HG03066 (cell line): ENCODE data around the gene AP1G1.
A peak's percentile ranks its signal among the peaks of the same experiment; 100 is the strongest.
"Not testable (repeated sequence)": the region's sequence is repeated elsewhere in the genome, so short reads cannot be mapped to it uniquely, and the experiment has no call there.

Experiments used
- ATAC-seq: cut with Tn5 transposase; IDR thresholded peaks from one replicate; pipeline ENCODE4 v1.9.1; 2021; ENCODE audit warnings: low read depth; ENCODE audit not compliant: unreplicated experiment

AP1G1 gene

DNA sequence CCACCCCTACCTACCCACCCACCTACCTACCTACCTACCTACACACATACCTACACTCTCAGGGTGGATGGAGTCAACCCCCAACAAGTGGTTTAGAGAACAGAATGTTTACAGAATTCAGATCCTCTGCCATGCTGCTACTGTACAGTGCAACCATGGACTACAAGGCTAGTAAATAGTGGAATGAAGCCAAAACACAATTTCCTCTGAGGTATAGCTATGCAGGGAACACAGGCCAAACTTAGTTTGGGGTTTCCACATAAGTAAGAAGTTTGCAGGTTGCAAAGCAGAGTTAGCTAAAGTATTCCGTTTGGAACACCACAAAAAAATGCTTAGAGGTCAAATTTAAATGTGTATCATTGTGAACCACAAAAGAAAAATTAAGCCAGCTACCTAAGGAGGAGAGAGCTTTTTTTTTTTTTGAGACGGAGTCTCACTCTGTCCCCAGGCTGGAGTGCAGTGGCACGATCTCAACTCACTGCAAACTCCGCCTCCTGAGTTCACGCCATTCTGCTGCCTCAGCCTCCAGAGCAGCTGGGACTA is 2.7 kb upstream of the AP1G1 start:
- ATAC-seq: no peak

DNA sequence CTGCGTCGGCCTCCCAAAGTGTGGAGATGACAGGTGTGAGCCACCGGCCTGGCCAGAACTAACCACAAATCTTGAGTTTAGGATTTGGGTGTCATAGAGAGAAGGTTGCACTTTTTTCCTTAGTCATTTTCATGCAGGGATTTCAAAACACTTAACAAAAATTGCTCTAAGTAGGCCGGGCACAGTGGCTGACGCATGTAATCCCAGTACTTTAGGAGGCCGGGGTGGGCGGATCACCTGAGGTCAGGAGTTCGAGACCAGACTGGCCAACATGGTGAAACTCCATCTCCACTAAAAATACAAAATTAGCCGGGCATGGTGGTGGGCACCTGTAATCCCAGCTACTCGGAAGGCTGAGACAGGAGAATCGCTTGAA is 1.5 kb upstream of the AP1G1 start:
- not testable (repeated sequence) for ATAC-seq

DNA sequence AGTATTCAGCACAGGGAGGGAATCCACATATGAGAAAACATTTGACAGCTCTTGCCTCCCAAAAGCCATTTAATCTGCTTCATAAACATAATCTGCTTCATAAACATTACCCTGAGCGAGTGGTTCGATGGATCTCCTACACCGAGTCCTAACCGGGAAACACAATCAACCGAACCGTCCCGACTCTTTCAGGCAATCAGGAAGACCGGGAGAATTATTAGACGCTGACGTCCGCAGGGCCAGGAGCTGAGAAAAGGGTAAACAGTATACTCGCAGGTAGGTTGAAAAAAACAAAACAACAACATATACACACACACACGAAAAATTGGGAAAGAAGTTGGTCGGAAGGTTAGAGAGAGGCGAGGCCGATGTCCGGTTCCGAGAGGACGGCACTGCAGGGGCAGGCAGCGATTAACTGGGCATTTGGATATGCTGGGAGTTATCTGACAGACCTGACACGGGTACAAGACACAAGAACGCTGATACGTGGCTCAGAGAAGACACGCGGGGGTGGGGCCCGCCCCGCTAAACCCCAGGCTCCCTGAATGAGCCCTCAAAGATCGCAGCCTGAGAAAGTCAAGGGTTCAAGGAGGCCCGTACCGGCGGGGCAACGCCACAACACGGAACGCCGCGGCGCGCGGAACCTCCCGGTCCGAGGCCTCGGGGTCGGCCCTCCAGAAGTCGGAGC is 585 bp downstream of the AP1G1 start:
- peak; percentile 37 for ATAC-seq

DNA sequence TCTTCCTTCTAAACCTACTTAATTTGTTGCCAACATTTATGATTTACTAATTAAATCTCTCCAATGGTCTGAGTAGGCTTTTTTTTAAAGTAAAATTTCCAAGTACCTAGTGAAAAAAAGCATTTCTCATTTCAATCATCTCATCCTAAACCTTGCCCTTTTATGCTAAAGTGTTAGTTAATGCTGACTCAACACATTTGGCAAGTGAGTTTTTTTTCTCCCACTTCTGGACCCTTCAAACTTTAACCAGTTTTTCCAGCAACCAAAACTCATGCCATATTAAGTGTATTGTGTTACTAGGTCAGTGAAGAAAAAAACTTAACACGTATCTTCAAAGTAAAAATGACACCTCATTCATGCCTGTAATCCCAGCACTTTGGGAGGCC is 5.3 kb downstream of the AP1G1 start:
- ATAC-seq: no peak

DNA sequence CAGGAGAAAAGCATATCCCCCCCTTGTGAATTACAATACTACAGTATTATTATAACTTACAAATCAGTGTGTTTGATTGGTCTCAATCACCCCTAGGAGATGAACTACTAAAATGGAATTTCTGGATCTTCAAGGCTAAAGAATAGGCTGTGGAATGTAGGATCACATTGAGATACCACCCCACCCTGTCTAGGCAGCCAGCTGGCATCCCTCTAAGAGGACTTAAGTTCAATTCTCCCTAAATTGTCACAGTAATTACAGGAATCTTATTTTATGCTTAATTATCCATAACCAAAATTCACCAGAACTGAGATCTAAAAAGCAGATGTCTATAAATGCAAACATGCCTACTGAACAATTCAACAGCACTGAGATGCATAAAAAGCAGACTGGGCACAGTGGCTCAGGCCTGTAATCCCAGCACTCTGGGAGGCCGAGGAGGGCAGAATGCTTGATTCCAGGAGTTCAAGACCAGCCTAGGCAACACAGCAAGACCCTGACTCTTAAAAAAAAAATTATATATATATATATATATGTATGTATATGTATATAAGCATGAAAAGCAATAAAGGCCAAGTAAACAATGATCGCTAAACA is 12.0 kb downstream of the AP1G1 start:
- ATAC-seq: no peak

DNA sequence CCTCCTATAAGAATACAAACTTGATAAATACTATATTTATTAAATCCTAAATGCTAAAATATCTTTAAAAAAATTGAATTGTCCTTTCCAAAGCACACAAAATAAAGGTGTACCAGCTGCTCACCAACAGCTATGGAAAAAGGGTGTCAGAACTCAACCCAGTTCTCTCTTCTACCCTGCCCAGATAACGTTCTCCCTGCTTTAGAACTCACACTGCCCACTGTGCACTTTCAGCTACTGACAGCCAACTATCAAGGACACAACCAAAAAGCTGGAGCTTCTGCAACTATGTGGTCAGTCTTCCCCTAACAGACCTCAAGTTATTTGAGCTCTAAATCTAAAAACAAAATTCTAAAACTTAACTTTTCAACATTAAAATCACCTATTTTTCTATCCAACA is 13.7 kb downstream of the AP1G1 start:
- ATAC-seq: no peak

DNA sequence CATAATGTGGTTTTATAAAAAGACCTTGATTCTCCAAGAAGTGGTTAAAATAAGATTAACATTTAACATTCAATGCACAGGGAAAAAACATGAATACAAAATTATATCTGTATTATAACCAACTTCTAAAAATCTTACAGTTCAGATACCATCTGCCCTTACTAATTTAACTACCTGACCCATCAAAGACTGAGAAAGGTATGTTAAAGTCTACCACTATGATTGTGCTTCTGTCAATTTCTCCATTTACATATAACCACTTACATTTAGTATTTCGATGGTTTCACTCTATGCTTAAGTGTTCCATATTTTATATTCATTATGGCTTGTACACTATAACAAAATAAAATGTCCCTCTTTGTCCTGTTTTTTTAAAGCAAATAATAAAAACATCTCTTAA is 14.6 kb downstream of the AP1G1 start:
- no peak for ATAC-seq

DNA sequence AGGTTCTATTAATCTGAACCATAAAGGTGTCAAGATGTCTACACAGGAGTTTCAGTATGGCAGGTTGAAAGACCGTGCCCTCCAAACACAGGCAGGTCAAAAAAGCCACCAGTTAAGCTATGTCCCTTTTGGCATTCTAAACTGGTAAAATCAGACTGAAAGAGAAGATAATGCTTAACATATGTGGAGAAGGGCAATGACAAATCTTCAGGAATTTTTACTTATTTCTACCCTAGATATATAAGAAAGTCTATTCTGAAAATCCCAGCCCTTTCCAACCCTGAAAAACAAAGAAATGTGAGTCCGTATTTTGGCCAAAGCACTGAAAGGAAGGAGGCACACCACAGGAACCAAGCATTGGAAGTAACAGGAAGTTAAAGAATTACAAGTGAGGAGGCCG is 16.5 kb downstream of the AP1G1 start:
- ATAC-seq: no peak

DNA sequence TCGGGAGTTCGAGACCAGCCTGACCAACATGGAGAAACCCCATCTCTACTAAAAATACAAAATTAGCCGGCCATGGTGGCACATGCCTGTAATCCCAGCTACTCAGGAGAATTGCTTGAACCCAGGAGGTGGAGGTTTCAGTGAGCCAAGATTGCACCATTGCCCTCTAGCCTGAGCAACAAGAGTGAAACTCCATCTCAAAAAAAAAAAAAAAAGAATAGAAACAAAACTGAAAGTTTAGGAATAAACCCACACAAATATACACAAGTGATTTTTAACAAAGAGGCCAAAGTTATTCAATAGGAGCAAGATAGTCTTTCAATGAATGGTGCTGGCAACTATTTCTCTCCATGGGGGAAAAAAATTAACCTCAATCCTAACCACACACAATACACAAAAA is 18.3 kb downstream of the AP1G1 start:
- not testable (repeated sequence) for ATAC-seq

DNA sequence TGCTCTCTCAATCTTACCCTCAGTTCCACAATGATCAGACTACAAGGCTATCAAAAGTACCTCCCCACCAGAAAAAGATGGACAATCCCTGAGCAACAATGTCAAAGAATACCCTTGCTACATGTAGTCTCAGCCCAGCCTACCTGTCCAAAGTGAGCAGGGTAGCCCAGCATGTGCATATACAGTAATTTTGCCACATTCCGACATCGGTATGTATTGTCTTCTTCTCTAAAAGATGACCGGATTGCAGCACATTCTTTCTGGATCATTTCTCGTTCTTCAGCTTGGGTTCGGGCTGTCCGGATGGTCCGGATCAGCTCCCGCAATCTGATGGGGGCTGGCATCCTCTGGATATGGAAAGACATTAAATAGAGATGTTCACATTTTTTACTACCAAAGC is 19.5 kb downstream of the AP1G1 start:
- no peak for ATAC-seq

DNA sequence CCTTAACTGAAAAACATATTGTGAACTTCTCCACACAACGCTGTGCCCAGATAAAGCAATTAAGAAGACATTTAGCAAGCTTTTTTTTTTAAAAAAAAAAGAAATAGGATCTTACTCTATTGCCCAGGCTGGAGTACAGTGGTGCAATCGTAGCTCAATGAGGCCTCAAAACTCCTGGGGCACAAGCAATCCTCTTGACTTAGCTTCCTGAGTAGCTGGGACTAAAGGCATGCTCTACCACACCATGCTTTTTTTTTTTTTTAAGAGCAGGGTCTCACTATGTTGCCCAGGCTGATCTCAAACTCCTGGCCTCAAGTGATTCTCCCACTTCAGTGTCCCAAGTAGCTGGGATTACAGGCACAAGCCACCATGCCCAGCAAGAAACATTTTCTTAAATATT is 20.1 kb downstream of the AP1G1 start:
- ATAC-seq: no peak

DNA sequence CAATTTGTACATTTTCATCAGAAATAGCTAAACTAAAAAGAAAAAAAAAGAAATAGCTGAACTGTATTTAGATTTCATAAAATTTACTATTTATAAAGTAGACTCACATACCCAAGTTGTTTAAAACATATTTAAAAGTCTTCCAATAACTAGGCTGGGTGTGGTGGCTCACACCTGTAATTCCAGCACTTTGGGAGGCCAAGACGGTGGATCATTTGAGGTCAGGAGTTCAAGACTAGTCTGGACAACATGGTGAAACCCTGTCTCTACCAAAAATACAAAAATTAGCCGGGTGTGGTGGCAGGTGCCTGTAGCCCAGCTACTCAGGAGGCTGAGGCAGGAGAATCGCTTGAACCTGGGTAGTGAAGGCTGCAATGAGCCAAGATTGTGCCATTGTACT is 23.5 kb downstream of the AP1G1 start:
- not testable (repeated sequence) for ATAC-seq

DNA sequence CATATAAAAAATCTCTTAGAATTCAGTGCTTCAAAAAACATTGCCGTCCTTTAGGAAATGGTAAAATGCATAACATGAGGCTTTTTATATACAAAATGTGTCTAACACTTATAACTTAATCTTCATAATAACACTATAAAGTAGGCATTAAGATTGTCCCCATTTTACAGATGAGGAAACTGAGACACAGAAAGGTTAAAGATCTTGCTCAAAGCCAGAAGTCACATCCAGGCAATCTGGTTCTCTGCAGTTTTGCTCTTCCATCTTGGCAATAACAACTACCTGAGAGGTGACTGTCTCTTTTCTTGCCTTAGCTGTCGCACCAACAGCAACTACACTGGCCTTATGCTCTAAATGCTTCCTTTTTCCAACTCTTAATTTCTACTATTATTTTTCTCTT is 24.5 kb downstream of the AP1G1 start:
- ATAC-seq: no peak

DNA sequence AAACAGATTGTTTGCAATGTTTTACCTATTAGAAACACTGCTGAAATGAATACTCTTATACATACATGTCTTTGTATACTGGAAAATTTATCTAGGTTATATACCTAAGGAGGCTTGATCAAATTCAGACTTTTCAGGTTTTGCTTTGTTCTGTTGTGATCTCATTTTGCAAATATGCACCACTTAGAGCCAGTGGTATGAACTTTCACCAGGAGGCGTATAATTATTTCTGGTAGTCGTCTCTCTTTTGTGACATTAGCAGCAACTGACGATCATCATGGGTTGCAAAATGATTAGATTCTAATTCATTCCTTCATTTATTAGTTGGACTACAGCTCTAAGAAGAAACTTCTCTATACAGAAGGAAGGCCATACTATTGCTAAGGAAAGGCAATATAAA is 26.9 kb downstream of the AP1G1 start:
- ATAC-seq: no peak

DNA sequence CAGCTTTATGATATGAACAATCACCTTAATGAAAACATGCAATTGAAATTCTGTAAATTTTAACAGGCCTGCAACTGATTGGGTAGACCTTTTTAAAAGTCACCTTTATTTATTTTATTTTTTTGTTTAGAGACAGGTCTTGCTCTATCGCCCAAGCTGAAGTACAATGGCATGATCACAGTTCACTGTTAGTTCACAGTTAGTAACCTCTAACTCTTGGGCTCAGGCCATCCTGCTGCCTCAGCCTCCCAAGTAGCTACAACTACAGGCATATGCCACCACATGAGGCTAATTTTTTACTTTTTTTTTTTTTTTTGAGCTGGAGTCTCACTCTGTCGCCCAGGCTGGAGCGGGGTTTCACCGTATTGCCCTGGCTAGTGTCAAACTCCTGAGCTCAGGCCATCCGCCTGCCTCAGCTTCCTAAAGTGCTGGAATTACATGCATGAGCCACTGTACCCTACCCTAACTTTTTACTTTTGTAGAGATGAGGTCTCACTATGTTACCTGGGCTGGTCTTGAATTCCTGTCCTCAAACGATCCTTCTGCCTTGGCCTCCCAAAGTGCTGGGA is 28.0 kb downstream of the AP1G1 start:
- no peak for ATAC-seq

DNA sequence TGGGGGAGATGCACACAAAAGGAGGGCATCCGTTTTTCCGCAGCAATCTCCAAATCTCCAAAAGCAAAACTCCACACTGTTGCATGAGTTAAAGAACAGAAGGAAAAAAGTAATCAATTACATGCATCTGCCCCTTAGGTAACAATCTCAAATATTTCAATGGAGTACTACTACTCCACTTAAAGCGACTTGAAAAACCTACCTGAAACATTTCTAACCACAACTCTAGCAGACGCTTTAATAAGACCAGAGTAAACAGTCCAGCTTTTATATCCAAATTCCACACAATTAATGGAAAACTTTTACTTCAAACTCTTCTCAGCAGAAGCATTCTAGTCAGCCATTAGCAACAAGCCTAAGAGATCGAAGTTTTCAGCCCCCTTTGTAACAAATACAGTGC is 29.9 kb downstream of the AP1G1 start:
- ATAC-seq: no peak

DNA sequence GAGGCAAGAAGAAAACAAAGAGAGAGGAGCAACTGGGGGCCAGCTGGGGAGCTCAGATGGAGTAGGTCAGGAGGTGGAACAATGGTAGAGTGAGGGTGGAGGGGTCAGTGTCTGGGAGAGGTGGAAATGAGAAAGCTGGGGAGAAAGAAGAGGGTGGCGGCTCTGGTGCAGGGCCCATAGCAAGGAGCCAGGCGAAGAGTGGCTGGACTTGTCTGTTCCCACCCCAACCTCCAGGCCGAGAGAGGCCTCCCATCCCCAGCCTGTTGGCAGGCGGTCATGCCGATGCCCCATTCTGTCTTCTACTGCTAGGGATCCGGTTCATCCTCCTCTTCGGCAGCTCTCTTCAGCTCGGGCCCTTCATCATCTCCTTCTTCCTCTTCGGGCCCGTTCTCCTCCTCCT is 31.3 kb downstream of the AP1G1 start:
- no peak for ATAC-seq

DNA sequence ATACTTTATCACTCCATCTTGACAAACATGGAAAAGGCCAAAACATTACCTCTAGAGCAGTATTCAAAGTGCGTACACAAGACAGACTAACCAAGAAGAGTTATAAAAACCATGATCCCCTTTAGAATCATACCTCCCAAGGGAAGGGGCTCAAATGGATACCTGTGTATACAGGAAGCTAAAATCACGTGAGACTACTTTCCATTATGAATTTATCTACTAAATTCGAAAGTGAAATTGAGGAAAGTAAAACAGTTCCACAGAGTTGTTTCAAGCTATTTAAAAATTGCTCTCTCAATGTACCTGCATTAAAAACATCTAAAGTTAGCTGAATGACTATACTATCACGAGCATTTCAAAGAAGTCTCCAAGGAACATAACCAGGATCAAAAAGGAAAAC is 32.7 kb downstream of the AP1G1 start:
- no peak for ATAC-seq

DNA sequence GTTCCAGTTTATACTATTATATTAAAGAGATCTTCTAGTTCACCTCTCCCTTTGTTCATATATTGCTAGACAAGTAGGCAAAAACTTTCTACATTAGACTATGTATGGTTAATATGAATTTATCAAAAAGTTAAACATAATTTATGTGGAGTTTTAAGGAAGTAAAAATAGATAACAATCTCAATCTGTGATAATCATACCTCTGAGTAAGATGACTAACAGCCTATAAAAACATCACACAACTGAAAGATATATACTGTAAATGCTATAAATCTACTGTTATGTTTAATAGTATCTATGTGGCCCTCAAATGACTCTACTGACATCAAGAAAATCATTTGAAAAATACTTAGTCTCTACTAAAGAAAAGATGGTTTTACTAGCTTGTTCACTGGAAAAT is 37.1 kb downstream of the AP1G1 start:
- ATAC-seq: no peak

DNA sequence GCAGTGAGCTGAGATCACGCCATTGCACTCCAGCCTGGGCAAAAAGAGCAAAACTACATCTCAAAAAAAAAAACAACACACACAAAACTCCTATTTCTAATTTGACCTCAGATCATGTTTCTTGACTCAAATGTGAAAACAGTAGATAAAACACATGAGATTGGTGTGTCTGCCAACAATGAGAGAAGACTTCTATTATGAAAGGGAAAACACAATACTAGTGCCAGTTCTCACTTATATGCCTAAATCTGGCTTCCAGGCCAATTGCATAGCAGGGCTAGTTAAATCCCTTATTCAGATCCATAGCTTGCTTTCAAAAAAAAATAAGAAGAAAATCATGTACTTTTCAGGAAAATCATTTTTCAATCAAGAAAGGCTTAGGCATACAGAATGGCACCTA is 39.4 kb downstream of the AP1G1 start:
- ATAC-seq: no peak

DNA sequence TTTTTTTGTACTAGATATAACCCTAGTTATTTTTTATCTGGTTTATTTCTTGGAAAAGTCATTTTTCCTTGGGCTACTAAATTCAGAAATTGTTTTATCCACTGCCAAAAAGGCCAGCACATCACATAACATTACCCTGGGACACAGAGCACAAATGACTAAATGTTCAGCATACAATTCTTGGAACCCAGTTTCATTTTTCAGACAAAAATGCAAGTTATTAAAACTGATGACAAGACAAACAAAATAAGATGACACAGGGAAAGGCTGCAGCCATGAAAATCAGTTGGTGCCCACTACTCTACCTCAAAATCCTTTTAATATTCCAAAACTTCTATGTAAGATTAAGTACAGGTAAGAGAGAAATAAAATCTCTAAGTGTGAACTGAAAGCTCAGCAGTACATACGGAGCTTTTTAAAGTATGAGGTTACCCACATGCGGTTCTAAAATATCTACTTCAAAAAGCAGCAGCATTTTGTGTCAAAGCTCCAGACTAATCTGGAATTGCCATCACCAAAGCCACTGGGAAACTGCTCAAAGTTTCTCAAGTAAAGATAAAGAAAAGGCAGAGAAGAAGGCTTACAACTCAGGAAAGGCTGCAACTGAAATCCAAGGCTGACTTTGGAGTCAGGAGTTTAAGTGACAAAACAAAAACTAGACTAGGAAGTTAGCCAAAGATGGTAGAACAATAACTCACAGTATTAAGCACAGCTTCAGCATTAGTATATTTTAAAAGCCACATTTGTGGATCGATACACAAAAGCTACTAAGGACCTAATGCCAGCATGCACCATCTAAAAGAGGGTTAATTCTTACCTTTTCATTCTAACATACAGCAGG is 41.4 kb downstream of the AP1G1 start:
- ATAC-seq: no peak
